PFSK-1 (cell line): ENCODE data around the gene GDPD4.

Source experiments
- REST ChIP-seq, 2 experiments: IDR thresholded peaks; 2 replicates each; pipeline versions ENCODE4 v1.6.1 to v1.8.0; 2011 to 2012; ENCODE audit warnings: low read depth in 2 of 2, low read length in 2 of 2, control low read depth in 1 of 2, inconsistent platforms in 1 of 2, mild to moderate bottlenecking in 1 of 2, moderate library complexity in 1 of 2; ENCODE audit not compliant: insufficient read depth in 1 of 2
- SIN3A ChIP-seq: IDR thresholded peaks from 2 replicates; pipeline ENCODE4 v1.6.1; 2012; ENCODE audit warnings: mild to moderate bottlenecking, low read length, moderate library complexity, borderline replicate concordance; ENCODE audit not compliant: insufficient read depth
- TAF1 ChIP-seq: IDR thresholded peaks from 2 replicates; pipeline ENCODE4 v1.6.1; 2012; ENCODE audit warnings: low read length, control low read depth, borderline replicate concordance; ENCODE audit not compliant: insufficient read depth

GRCh38 chr11:77249427-77249826 is 52.1 kb downstream of the GDPD4 start:
- no peak for TF ChIP-seq SIN3A
- no peak for TF ChIP-seq TAF1
- TF ChIP-seq REST (IDR thresholded peaks at IDR 0.05; ENCODE audit: insufficient read depth in 1 of 2, low read depth in 2 of 2, low read length in 2 of 2) = no peak
